GM19239 (cell line): Measurements from ENCODE around the gene ZNF688.
"Not testable (repeated sequence)": the region's sequence is repeated elsewhere in the genome, so short reads cannot be mapped to it uniquely, and the experiment has no call there.

Source experiments
- DNase-seq: peaks from one replicate; pipeline ENCODE4 v3.0.0; 2011; ENCODE audit warnings: low spot score; ENCODE audit not compliant: insufficient read length
- FAIRE-seq: peaks from 2 replicates; lab custom pipeline; 2011; peaks lifted over from hg19 to GRCh38; lab: Jason Lieb, UNC

ZNF688 gene

GRCh38 chr16:30571445-30572322 lies at the start of gene ZNF688:
TSS of gene ZNF688 (minus strand) at chr16:30571714. CDS start at chr16:30571629, 85 bp downstream.
- DNase-seq = peak; percentile 97
- FAIRE-seq = peak; percentile 97

- DNase-seq (no peak), FAIRE-seq (no peak)
Measured at GRCh38 chr16:30620169-30620568, 48.7 kb upstream of the ZNF688 start.

GRCh38 chr16:30619638-30620037 lies 48.1 kb upstream of the ZNF688 start:
- FAIRE-seq (no peak), DNase-seq (no peak)

GRCh38 chr16:30619202-30619601 lies 47.7 kb upstream of the ZNF688 start:
- FAIRE-seq (no peak), DNase-seq (no peak)

GRCh38 chr16:30615358-30616091 lies 44.0 kb upstream of the ZNF688 start:
- no peak for DNase-seq
- FAIRE-seq = no peak

- FAIRE-seq = peak; percentile 96
- peak; percentile 90 for DNase-seq
Measured at GRCh38 chr16:30609926-30610839, 38.7 kb upstream of the ZNF688 start, which contains the start of gene ZNF689. TSS of gene ZNF689 (minus strand) at chr16:30610389. CDS start at chr16:30610041, 348 bp downstream.

- FAIRE-seq = peak; percentile 14
- DNase-seq = peak; percentile 45
Measured at GRCh38 chr16:30609002-30609925, 37.8 kb upstream of the ZNF688 start.

- FAIRE-seq (no peak), DNase-seq (no peak)
Measured at GRCh38 chr16:30606004-30606403, 34.5 kb upstream of the ZNF688 start.

GRCh38 chr16:30605158-30605557 lies 33.6 kb upstream of the ZNF688 start:
- FAIRE-seq (no peak), DNase-seq (no peak)

GRCh38 chr16:30604316-30604947 lies 32.9 kb upstream of the ZNF688 start:
- DNase-seq (no peak), FAIRE-seq (no peak)

- no peak for FAIRE-seq
- no peak for DNase-seq
Measured at GRCh38 chr16:30603945-30604315, 32.4 kb upstream of the ZNF688 start.

- DNase-seq = no peak
- no peak for FAIRE-seq
Measured at GRCh38 chr16:30602616-30603277, 31.2 kb upstream of the ZNF688 start.

- no peak for DNase-seq
- no peak for FAIRE-seq
Measured at GRCh38 chr16:30601966-30602365, 30.5 kb upstream of the ZNF688 start.

- no peak for FAIRE-seq
- no peak for DNase-seq
Measured at GRCh38 chr16:30600929-30601328, 29.4 kb upstream of the ZNF688 start.

GRCh38 chr16:30600215-30600614 lies 28.7 kb upstream of the ZNF688 start:
- no peak for FAIRE-seq
- no peak for DNase-seq

GRCh38 chr16:30592871-30593270 lies 21.4 kb upstream of the ZNF688 start:
- no peak for FAIRE-seq

GRCh38 chr16:30590869-30591268 lies 19.4 kb upstream of the ZNF688 start:
- FAIRE-seq, DNase-seq: not testable (repeated sequence)

More at GRCh38 chr16:30592871-30593270, 21.4 kb upstream of the ZNF688 start:
- DNase-seq = no peak

- not testable (repeated sequence) for FAIRE-seq, DNase-seq
Measured at GRCh38 chr16:30589582-30589981, 18.1 kb upstream of the ZNF688 start.
